GM21423 (cell line): ENCODE results near the gene FAM13C.
"Not testable (repeated sequence)": the region's sequence is repeated elsewhere in the genome, so short reads cannot be mapped to it uniquely, and the experiment has no call there.

Source experiments
- ATAC-seq: cut with Tn5 transposase; IDR thresholded peaks from one replicate; pipeline ENCODE4 v1.9.1; 2021; ENCODE audit warnings: mild to moderate bottlenecking, moderate library complexity; ENCODE audit not compliant: unreplicated experiment

Gene FAM13C

DNA sequence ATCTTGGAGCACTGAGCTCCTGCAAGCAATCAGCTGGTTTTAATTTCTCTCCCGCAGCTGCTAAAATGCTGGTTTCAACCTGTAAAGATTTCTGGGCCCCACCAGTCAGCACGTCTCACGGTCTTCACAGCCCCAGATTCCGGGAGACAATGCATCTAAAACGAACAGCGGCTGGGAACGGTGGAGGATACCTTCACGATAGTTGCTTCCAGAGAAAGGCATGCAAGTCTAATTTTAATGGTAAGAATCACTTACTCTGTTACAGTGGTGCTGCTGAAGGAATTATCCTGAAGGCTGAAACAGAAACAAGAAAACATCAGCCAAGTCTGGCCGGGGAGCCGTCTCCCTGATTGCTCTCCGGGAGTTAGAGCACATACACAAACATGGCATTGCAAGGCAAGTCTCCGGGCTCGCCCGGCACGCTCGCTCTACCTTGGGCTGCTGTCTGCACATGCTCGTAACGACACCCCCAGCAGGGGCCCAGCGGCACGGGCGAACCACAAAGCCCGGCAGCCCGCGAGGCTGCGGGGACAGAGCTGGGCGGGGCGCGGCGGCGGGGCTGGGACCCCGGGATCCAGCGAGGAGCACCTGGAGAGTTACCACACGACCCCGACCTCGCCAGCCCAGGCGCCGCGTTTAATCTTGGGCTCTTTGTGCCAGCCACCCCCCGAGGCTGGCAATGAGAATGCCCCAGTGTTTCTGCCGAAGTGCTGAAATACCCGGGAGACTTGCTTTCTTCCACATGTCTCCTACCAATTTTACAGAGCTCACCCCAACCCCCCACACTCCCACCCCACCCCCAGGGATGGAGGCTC, at the start of gene FAM13C:
Gene FAM13C (minus strand): TSS at position 406 of the 815 bp plus-strand sequence. CDS start 89 bp downstream, at position 317.
- ATAC-seq = no peak

DNA sequence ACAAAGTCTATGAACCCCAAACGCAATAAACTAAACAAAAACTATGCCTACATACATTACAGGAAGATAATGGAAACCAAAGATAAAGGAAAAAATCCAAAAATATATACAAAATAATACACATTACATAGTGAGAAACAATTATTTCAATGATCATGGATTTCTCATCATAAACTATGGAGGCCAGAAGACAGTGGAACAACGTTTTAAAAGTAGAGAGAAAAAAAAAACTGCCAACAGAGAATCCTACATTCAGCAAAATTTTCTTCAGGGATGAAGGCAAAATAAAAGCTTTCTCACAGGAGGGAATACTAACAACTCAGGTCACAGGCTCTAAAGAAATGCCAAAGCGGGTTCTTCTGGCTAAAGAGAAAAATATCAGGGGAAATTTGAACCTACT, 42.9 kb upstream of the FAM13C start:
- ATAC-seq = no peak

DNA sequence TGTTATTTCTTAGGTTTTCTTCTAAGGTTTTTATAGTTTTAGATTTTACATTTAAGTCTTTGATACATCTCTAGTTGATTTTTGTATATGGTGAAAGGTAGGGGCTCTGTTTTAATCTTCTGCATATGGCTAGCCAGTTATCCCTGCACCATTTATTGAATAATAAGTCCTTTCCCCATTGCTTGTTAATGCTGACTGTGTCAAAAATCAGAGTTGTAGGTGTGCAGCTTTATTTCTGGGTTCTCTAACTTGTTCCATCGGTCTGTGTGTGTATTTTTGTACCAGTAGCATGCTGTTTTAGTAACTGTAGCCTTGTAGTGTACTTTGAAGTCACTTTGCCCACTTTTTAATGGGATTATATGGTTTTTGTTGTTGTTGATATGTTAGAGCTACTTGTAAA, 37.9 kb upstream of the FAM13C start:
- ATAC-seq = no peak

DNA sequence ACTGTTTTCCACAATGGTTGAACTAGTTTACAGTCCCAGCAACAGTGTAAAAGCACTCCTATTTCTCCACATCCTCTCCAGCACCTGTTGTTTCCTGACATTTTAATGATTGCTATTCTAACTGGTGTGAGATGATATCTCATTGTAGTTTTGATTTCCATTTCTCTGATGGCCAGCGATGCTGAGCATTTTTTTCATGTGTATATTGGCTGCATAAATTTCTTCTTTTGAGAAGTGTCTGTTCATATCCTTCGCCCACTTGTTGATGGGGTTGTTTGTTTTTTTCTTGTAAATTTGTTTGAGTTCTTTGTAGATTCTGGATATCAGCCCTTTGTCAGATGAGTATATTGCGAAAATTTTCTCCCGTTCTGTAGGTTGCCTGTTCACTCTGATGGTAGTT, 37.0 kb upstream of the FAM13C start:
- ATAC-seq = not testable (repeated sequence)

- no peak for ATAC-seq
These were observed 35.6 kb upstream of the FAM13C start for GRCh38 chr10:59397961-59398360.

DNA sequence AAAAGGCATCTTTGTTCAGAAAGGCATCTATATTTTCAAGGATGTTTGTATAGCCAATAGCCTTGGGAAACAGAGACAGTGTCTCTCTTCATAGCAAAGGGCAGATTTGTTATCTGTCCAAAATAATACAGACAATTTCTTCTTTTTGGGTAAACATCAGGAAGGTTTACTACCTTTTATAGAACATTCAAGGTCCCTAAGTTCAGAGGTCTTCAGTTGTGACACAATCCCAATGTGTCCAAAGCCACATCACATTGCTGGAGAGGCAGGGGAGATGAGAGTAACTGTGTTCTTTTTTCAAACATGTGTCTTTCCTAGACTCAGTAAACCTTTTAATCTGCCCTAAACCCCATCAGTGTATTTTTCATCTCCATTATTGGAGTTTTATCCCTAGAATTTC, 33.6 kb upstream of the FAM13C start:
- ATAC-seq = no peak

GRCh38 chr10:59393349-59393748, 31.0 kb upstream of the FAM13C start:
- no peak for ATAC-seq

DNA sequence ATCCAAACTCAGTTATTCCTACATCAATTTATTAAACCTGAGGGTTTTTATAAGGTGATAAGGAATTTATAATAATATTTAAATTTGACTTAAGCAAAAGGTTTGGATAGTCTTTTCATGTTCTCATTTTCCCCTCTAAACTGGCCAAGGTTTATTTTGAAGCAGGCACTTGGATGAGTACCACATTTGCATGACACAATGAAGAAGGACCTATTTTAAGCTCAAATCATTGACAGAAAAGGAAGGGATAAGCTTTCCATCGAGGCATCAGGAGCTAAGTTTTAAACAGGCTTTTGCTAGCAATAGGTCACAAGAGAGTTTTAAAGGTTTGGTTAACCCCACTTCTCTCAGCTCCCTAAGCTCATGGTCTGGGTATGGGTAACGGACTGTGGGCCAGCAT, 28.7 kb upstream of the FAM13C start:
- ATAC-seq = no peak

GRCh38 chr10:59388671-59388976, 26.3 kb upstream of the FAM13C start:
- ATAC-seq = no peak

DNA sequence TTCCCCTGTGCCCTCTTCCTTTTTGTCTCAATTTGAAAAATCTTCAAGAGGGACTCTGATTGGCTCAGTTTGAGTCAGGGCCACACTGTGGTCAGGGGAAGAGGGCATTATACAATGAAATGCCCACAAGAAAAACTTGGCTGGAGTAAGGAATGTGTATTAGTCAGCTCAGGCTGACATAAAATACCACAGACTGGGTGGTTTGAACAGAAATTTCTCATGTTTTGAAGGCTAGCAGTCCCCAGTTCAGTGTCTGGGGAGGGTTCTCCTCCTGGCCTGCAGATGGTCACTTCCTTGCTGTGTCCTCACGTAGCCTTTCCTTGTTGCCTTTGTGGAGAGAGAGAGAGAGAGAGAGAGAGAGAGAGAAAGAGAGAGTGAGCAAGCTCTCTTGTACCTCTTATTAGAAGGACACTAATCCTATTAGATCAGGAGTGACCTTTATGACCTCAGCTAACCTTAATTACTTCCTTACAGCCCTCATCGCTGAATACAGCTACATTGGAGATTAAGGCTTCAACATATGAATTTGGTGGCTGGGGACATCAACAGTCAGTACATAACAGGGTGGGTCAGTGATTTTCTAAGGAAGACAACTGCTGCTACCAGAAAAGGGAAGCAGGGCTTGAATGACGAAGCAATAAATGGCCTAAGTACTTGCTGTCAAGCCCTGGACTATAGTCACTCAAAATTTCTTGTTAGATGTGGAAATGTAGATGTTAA, 25.8 kb upstream of the FAM13C start:
- no peak for ATAC-seq

- ATAC-seq = no peak
These were observed 22.4 kb upstream of the FAM13C start for GRCh38 chr10:59384761-59385160.

DNA sequence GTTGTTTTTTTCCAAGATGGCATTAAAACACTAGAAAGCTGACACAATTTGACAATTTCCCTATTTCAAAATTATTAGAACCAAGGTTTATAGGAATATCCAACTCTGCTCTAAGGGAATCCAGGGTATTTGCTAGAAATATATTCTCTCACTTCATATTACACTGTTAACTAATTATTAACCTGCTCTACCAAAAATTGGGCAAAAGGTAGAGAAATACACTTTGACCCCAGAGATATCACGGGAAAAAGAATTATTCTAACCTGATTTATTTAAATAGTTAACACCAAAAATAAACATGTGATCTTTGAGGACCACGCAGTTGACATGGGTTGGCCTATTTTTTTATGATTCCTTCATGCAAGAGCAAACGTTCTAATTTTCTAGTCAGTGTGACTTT, 21.6 kb upstream of the FAM13C start:
- ATAC-seq = no peak

- no peak for ATAC-seq
These were observed 21.1 kb upstream of the FAM13C start for GRCh38 chr10:59383436-59383835.

DNA sequence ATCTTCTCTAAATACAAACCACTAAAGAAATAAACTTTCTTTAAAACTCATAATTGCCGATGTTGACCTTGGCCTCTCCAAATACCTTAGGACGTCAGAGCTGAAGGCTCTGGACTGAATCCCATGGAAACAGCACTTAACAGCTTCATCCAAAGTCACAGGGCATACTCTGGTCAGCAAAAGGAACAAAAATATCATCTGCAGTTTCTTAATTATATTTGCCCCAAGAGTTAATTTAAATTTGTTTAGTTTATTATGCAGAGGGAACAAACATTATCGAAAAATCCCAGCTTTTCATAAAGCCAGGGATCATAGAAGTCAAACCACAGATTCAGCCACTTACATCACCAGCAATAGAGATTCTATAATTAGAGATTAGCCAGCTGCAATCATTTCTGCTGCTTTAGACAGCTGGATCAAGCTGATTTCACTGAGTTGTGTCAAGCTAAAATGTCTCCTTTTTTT, 20.5 kb upstream of the FAM13C start:
- no peak for ATAC-seq

DNA sequence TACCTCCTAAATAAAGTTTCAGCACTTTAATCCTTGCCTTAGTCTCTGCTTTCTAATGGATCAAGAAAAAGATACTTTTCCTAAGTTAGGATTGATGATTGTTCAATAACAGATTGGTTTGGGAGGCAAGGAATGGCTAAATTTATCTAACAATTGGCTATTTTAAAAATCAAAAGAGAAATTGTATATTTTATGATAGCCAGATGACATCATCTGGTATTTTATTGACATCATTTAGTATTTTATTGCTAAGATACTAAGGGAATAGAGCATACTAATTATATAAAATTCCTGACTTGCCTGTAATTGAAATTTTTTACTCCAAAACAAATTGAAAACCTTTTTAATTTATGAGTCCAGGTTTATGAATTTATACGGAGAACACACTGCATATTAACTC, 19.3 kb upstream of the FAM13C start:
- no peak for ATAC-seq

GRCh38 chr10:59376846-59377245, 14.5 kb upstream of the FAM13C start:
- no peak for ATAC-seq

- no peak for ATAC-seq
These were observed 13.6 kb upstream of the FAM13C start for GRCh38 chr10:59375990-59376389.

DNA sequence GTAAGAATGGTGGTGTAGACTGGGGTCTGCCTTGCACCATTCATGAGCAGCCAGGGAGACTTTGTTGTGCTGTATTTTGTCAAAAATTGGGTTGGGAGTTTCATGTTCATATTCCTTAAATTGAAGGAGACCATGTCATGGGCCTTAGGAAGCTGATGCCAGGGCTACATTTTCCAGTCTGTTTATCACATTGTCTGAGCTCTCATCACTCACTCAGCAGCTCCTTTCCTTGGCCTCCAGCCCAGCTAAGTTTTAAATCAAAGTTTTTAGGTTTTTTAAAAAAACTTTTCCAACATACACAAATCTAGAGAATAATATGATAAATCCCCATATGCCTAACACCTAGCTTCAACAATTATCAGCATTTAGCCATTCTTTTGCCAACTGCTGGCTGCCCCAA, 12.6 kb upstream of the FAM13C start:
- ATAC-seq = no peak

DNA sequence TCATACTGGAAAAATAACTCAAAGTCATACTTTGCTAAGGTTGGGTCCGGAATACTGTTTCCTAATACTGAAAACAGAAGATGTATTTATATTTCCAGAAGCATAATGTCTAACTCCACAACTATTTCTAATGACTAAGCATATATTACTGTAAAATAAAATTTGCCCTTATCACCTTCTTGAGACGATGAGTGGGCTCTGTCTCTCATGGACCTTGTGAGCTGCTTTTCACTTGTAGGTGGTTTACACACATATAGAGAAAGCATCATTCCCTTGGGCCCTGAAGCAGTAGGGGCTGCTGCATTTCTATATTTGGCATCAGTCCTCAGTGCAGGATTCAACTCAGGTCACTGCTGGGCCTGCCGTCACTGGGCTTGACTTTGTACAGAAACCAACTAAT, 10.7 kb upstream of the FAM13C start:
- ATAC-seq = no peak

GRCh38 chr10:59372543-59372942, 10.2 kb upstream of the FAM13C start:
- no peak for ATAC-seq

GRCh38 chr10:59366290-59366689, 3.9 kb upstream of the FAM13C start:
- ATAC-seq = no peak

GRCh38 chr10:59363446-59363958, 1.2 kb upstream of the FAM13C start:
- ATAC-seq = no peak
